ENCODE data around the gene TRPC4AP.
"Not testable (repeated sequence)": the region's sequence is repeated elsewhere in the genome, so short reads cannot be mapped to it uniquely, and the experiment has no call there.

TRPC4AP gene

GRCh38 chr20:35085477-35086225 is 7.0 kb downstream of the TRPC4AP start:
- H3K4me3 ChIP-seq (ENCODE audit: low read length): no peak overlapping the region
- TF ChIP-seq ZNF274 (IDR thresholded peaks at IDR 0.05; ENCODE audit: low read depth, low read length): no peak

GRCh38 chr20:35084998-35085397 is 7.6 kb downstream of the TRPC4AP start:
- no peak overlapping the region for H3K4me3 ChIP-seq (ENCODE audit: low read length)
- no peak for TF ChIP-seq ZNF274 (IDR thresholded peaks at IDR 0.05; ENCODE audit: low read depth, low read length)

DNA sequence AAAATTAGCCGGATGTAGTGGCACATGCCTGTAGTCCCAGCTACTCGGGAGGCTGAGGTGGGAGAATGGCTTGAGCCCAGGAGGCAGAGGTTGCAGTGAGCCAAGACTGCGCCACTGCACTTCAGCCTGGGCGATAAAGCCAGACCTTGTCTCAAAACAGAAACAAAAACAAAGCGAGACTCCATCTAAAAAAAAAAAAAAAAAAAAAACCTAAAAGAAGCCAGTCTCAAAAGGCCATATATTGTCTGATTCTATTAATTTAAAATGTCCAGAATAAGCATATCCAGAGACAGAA is 12.3 kb downstream of the TRPC4AP start:
- H3K4me3 ChIP-seq (ENCODE audit: low read length): not testable (repeated sequence)

GRCh38 chr20:35079472-35080347 is 12.9 kb downstream of the TRPC4AP start:
- H3K4me3 ChIP-seq (ENCODE audit: low read length): no peak overlapping the region
- no peak for TF ChIP-seq ZNF274 (IDR thresholded peaks at IDR 0.05; ENCODE audit: low read depth, low read length)

GRCh38 chr20:35077872-35078271 is 14.7 kb downstream of the TRPC4AP start:
- TF ChIP-seq ZNF274 (IDR thresholded peaks at IDR 0.05; ENCODE audit: low read depth, low read length): no peak
- no peak overlapping the region for H3K4me3 ChIP-seq (ENCODE audit: low read length)

DNA sequence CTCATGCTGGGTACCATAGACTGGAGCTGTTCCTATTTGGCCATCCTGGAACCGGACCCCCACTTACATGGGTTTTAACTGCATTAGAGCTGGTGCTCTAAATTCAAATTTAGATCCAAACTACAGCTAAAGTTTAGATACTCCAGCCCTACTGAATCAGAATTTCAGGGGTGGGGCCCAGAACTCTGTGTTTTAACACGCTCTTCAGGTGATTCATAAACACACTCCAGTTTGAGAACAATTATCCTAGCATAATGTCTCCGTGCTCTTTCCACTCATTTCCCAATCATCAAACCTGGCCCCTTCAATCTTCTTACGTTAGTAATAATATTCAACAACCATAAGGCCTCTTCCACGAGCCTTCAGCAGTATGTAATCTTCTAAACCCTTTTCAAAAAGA is 15.3 kb downstream of the TRPC4AP start:
- H3K4me3 ChIP-seq (ENCODE audit: low read length): no peak overlapping the region
- no peak for TF ChIP-seq ZNF274 (IDR thresholded peaks at IDR 0.05; ENCODE audit: low read depth, low read length)

DNA sequence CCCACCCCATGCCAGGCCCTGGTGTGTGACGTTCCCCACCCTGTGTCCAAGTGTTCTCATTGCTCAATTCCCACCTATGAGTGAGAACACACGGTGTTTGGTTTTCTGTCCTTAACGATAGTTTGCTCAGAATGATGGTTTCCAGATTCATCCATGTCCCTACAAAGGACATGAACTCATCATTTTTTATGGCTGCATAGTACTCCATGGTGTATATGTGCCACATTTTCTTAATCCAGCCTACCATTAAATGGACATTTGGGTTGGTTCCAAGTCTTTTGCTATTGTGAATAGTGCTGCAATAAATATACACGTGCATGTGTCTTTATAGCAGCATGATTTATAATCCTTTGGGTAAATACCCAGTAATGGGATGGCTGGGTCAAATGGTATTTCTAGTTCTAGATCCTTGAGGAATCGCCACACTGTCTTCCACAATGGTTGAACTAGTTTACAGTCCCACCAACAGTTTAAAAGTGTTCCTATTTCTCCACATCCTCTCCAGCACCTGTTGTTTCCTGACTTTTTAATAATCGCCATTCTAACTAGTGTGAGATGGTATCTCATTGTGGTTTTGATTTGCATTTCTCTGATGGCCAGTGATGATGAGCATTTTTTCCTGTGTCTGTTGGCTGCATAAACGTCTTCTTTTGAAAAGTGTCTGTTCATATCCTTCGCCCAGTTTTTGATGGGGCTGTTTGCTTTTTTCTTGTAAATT is 21.0 kb downstream of the TRPC4AP start:
- H3K4me3 ChIP-seq (ENCODE audit: low read length): not testable (repeated sequence)

DNA sequence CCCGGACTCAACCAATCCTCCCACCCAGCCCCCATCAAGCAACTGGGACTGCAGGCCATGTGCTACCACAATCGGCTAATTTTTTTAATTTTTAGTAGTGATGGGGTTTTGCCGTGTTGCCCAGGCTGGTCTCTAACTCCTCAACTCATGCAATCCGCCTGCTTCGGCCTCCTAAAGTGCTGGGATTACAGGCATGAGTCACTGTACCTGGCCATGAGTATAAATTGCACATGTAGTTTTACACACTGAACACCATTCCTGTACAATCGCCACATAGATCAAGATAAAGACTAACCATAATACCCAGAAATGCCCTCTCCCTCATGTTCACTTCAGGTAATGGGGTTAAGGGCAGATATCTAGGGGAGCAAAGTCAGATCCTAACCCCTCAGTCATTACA is 26.4 kb downstream of the TRPC4AP start:
- TF ChIP-seq ZNF274 (IDR thresholded peaks at IDR 0.05; ENCODE audit: low read depth, low read length): no peak
- H3K4me3 ChIP-seq (ENCODE audit: low read length): no peak overlapping the region

DNA sequence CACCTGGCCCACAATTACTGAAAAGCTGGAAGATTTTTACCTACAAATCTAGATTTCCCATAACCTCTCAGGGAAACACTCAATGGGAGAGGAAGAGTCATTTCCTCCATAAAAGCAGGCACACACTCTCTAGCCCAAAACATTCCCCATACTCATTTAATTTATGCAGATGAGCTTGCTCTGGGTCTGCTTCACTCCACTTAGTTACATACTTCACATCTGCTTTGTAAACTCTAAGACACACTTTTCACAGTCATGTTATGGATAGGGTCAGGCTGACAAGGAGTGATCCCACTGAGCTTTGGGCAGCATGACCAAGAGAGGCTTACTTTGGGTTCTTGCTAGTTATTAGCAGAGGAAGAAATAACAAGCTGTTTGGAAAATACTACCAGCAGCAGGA is 27.4 kb downstream of the TRPC4AP start:
- no peak for TF ChIP-seq ZNF274 (IDR thresholded peaks at IDR 0.05; ENCODE audit: low read depth, low read length)
- H3K4me3 ChIP-seq (ENCODE audit: low read length): no peak overlapping the region

GRCh38 chr20:35063168-35063567 is 29.4 kb downstream of the TRPC4AP start:
- no peak for TF ChIP-seq ZNF274 (IDR thresholded peaks at IDR 0.05; ENCODE audit: low read depth, low read length)
- no peak overlapping the region for H3K4me3 ChIP-seq (ENCODE audit: low read length)

GRCh38 chr20:35062478-35062877 is 30.1 kb downstream of the TRPC4AP start:
- no peak overlapping the region for H3K4me3 ChIP-seq (ENCODE audit: low read length)
- TF ChIP-seq ZNF274 (IDR thresholded peaks at IDR 0.05; ENCODE audit: low read depth, low read length): no peak

DNA sequence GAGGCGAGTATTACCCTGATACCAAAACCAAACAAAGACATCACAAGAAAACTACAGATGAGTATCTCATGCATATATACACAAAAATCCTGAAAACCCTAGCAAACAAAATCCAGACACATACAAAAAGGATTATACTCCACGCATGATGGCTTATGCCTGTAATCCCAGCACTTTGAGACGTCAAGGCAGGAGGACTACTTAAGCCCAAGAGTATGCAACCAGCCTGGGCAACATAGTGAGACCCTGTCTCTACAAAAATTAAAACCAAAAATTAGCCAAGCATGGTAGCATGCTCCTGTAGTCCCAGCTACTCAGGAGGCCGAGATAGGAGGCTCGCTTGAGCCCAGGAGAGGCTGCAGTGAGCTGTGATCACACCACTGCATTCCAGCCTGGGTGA is 32.4 kb downstream of the TRPC4AP start:
- no peak for TF ChIP-seq ZNF274 (IDR thresholded peaks at IDR 0.05; ENCODE audit: low read depth, low read length)
- no peak overlapping the region for H3K4me3 ChIP-seq (ENCODE audit: low read length)

GRCh38 chr20:35059612-35060011 is 33.0 kb downstream of the TRPC4AP start:
- H3K4me3 ChIP-seq (ENCODE audit: low read length): no peak overlapping the region
- TF ChIP-seq ZNF274 (IDR thresholded peaks at IDR 0.05; ENCODE audit: low read depth, low read length): no peak

DNA sequence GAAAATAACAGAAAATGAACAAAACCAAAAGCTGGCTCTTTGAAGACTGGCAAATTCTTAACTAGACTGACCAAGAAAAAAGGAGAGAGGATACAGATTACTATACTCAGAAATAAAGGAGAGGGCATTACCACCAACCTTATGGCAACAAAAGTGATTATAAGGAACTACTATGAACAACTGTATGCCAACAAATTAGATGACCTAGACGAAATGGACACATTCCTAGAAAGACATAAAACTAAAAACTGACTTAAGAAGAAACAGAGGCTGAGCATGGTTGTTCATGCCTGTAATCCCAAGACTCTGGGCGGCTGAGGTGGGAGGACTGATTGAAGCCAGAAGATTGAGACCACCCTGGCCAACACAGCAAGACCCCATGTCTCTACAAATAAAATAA is 33.5 kb downstream of the TRPC4AP start:
- no peak for TF ChIP-seq ZNF274 (IDR thresholded peaks at IDR 0.05; ENCODE audit: low read depth, low read length)
- no peak overlapping the region for H3K4me3 ChIP-seq (ENCODE audit: low read length)

All from GM08714 (cell line).